GM19043 (cell line): ENCODE results near the gene PPA2.

Source experiments
- ATAC-seq: cut with Tn5 transposase; IDR thresholded peaks from one replicate; pipeline ENCODE4 v1.9.1; 2021; ENCODE audit warnings: low read depth; ENCODE audit not compliant: unreplicated experiment

PPA2 gene

GRCh38 chr4:105343146-105343931 lies 130.5 kb downstream of the PPA2 start:
- ATAC-seq, result no peak

DNA sequence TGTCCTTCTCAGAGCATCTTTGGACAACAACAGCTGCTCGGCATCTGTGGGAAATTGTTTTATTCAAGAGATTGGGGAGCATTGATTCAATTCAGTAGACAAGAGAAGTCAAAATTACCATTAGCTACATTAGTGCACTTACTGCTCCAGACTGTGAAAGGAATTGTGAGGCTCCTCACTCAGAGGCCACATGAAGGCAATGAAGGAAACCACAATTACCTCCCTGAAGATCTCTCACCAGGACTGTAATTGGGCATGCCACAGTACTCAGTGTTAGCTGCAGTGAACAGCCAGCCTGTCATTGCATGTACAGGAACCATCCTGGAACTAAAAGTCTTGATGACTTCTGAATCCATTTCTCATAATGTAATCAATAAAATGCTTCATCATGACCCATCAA lies 144.8 kb downstream of the PPA2 start:
- ATAC-seq, result no peak

GRCh38 chr4:105327956-105328355 lies 145.9 kb downstream of the PPA2 start:
- no peak for ATAC-seq

- no peak for ATAC-seq
Observed at GRCh38 chr4:105327222-105327621, 146.6 kb downstream of the PPA2 start.
